ENCODE results near the gene OSMR. TPM values are rescaled to one million over a fixed set of nuclear protein-coding genes. Genes with fewer than 3 reads are reported as not detected.

Gene OSMR
- total RNA-seq, 1 donor from 2014 or later, result 69.0 TPM

DNA sequence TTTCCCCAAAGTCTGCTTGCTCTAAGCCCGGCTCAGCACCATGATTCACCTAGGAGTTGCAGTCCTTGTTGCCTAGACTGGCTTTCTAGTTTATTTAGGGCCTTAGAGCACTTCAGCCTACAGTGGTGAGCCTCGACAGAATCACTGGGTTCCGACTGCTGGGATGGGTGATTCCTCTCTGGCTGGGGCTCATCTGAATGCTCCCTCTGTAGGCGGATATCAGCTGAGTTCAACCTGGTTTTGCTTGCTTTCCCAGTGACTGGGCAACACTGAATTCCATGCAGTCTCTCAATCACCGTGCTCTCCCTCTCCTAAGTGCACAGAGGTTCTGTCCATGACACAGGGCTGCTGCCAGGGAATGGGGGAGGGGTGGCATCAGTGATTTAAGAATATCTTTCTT, 54.1 kb downstream of the OSMR start:
- Histone ChIP-seq H3K36me3 (peaks cover 0 to 23% of the 10 kb centered on the region in 2 donors), H3K4me3 (no peak overlapping the region), H3K27ac (no peak overlapping the region), H3K4me1 (no peaks in the 10 kb centered on the region), H3K27me3 (no peaks in the 10 kb centered on the region), H3K9me3 (peaks cover 5% of the 10 kb centered on the region)
- intact Hi-C loops (cut with DNase I), result no loop called here
- no peak for TF ChIP-seq POLR2AphosphoS5 (IDR thresholded peaks at IDR 0.05; ENCODE audit: insufficient read depth in 1 of 2, low read depth in 1 of 2)
- no peak for TF ChIP-seq POLR2A (IDR thresholded peaks at IDR 0.05)
- TF ChIP-seq, protein P1, sequence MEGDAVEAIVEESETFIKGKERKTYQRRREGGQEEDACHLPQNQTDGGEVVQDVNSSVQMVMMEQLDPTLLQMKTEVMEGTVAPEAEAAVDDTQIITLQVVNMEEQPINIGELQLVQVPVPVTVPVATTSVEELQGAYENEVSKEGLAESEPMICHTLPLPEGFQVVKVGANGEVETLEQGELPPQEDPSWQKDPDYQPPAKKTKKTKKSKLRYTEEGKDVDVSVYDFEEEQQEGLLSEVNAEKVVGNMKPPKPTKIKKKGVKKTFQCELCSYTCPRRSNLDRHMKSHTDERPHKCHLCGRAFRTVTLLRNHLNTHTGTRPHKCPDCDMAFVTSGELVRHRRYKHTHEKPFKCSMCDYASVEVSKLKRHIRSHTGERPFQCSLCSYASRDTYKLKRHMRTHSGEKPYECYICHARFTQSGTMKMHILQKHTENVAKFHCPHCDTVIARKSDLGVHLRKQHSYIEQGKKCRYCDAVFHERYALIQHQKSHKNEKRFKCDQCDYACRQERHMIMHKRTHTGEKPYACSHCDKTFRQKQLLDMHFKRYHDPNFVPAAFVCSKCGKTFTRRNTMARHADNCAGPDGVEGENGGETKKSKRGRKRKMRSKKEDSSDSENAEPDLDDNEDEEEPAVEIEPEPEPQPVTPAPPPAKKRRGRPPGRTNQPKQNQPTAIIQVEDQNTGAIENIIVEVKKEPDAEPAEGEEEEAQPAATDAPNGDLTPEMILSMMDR (IDR thresholded peaks at IDR 0.05), result no peak
- no peak for DNase-seq (ENCODE audit: extremely low spot score in 2 of 2)

DNA sequence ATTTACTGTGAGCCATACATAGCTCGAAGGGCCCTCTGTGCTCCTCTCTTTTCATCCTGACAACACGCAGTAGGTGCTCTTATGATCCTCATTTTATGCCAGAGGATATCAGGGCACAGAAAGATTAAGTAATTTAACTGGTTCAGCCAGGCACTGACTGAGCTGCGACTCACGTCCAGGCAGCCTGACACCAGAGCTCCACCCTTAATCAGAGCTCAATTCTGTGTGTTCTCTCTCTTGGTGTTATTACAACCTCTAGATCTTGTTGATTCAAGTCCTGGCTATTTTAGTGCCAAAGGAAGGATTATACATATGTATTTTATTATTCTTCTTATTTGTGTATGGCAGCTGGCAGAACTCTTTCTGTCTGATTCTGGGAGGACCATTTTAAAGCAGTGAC, 59.7 kb downstream of the OSMR start:
- H3K4me3 ChIP-seq, result no peak overlapping the region
- peaks cover 0 to 26% of the 10 kb centered on the region in 2 donors for H3K36me3 ChIP-seq
- intact Hi-C loops (cut with DNase I), result no loop called here
- no peaks in the 10 kb centered on the region for H3K4me1 ChIP-seq
- peak in 1 of 2 donors; percentile 39 for TF ChIP-seq POLR2AphosphoS5 (IDR thresholded peaks at IDR 0.05; ENCODE audit: insufficient read depth in 1 of 2, low read depth in 1 of 2)
- TF ChIP-seq, protein P1 (IDR thresholded peaks at IDR 0.05), result no peak
- H3K27ac ChIP-seq, result no peak overlapping the region
- no peak for DNase-seq (ENCODE audit: extremely low spot score in 2 of 2)
- H3K9me3 ChIP-seq, result no peaks in the 10 kb centered on the region
- no peaks in the 10 kb centered on the region for H3K27me3 ChIP-seq

DNA sequence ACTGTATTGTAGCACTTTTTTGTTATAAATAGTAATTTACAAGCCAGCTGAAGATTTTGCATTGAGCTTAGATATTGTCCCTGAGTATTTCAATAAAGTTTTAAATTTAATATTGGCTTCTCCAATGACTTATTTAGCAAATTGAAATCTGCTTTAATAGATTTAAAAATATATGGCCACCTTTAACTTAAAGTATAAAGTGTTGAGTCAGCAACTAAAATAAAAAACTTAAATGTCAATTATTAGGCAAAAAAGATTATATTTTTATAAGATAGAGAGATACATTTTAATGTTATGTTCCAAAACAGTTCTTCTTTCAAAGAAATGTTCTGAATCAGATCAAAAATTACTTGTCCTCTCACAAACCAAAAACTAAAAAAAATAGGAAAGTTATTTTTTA, 60.7 kb downstream of the OSMR start:
- DNase-seq (ENCODE audit: extremely low spot score in 2 of 2), result no peak
- Histone ChIP-seq H3K4me1 (no peaks in the 10 kb centered on the region), H3K4me3 (no peak overlapping the region), H3K27ac (no peak overlapping the region), H3K9me3 (no peaks in the 10 kb centered on the region), H3K36me3 (peaks cover 0 to 26% of the 10 kb centered on the region in 2 donors), H3K27me3 (no peaks in the 10 kb centered on the region)
- TF ChIP-seq POLR2A (IDR thresholded peaks at IDR 0.05), result no peak
- TF ChIP-seq POLR2AphosphoS5 (IDR thresholded peaks at IDR 0.05; ENCODE audit: insufficient read depth in 1 of 2, low read depth in 1 of 2), result no peak
- TF ChIP-seq, protein P1 (IDR thresholded peaks at IDR 0.05), result no peak
- intact Hi-C loops (cut with DNase I), result no loop called here

DNA sequence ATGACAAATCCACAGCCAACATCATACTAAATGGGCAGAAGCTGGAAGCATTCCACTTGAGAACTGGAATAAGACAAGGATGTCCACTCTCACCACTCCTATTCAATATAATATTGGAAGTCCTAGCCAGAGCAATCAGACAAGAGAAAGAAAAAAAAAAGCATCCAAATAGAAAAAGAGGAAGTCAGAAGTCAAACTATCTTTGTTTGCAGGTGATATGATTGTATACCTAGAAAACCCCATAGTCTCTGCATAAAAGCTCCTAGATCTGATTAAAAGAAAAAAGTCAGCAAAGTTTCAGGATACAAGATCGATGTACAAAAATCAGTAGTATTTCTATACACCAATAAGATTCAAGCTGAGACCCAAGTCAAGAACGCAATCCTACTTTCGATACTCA, 66.1 kb downstream of the OSMR start:
- Histone ChIP-seq H3K4me1 (no peaks in the 10 kb centered on the region), H3K9me3 (no peaks in the 10 kb centered on the region), H3K4me3 (no peak overlapping the region), H3K27ac (no peak overlapping the region), H3K27me3 (no peaks in the 10 kb centered on the region), H3K36me3 (no peaks in the 10 kb centered on the region)
- intact Hi-C loops (cut with DNase I), result no loop called here
- TF ChIP-seq POLR2A (IDR thresholded peaks at IDR 0.05) (no peak), POLR2AphosphoS5 (IDR thresholded peaks at IDR 0.05; ENCODE audit: insufficient read depth in 1 of 2, low read depth in 1 of 2) (no peak)
- TF ChIP-seq, protein P1 (IDR thresholded peaks at IDR 0.05), result no peak
- DNase-seq (ENCODE audit: extremely low spot score in 2 of 2), result no peak

DNA sequence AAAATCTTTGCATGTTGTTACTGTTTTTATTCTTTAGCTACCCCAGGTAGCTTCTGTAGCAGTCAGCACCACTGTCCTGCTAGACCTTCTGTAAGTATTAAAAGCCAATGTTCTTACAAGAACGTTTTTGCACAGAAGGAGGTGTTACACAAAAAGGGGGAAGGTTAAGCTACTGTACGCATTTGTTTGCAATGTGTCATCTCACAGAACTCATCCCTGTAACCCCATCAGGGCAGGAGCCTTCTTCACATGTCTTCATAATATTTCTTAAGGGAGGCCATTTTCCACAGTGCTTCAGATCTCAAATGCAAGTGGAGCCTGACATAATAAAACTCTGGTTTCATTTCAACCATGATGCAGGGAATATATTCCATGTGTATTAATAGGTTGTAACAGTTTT, 67.9 kb downstream of the OSMR start:
- no peaks in the 10 kb centered on the region for H3K27me3 ChIP-seq
- intact Hi-C loops (cut with DNase I), result no loop called here
- no peaks in the 10 kb centered on the region for H3K4me1 ChIP-seq
- no peak for DNase-seq (ENCODE audit: extremely low spot score in 2 of 2)
- H3K4me3 ChIP-seq, result no peak overlapping the region
- H3K27ac ChIP-seq, result no peak overlapping the region
- TF ChIP-seq POLR2A (IDR thresholded peaks at IDR 0.05), result no peak
- TF ChIP-seq POLR2AphosphoS5 (IDR thresholded peaks at IDR 0.05; ENCODE audit: insufficient read depth in 1 of 2, low read depth in 1 of 2), result no peak
- TF ChIP-seq, protein P1 (IDR thresholded peaks at IDR 0.05), result no peak
- no peaks in the 10 kb centered on the region for H3K9me3 ChIP-seq
- H3K36me3 ChIP-seq, result peaks cover 0 to 11% of the 10 kb centered on the region in 2 donors

Measured in vagina (tissue), 2 donors.